GM23338 (cell line): ENCODE data around the gene DDX39A. TPM values are rescaled to one million over a fixed set of nuclear protein-coding genes. Genes with fewer than 3 reads are reported as not detected.

Source experiments
- ATAC-seq: fragments of 200-7000 bp; cut with Tn5 transposase; 3 replicates; pipeline ENCODE4 v1.9.1; 2020
- DNase-seq: peaks from one replicate; pipeline ENCODE4 v3.0.0-alpha.2; 2015; ENCODE audit warnings: low spot score
- H2AFZ ChIP-seq: fragments of 200-600 bp; sonication (generic); 2 replicates; pipeline ENCODE4 v1.8.0; 2016; ENCODE audit warnings: antibody characterized with exemption, mild to moderate bottlenecking, moderate library complexity
- H3F3A ChIP-seq: fragments of 200-600 bp; sonication (generic); replicated peaks from 2 replicates; pipeline ENCODE4 v1.8.0; 2017; ENCODE audit warnings: antibody characterized with exemption, mixed run types, low read depth
- H3K27ac ChIP-seq: fragments of 200-600 bp; sonication (generic); 2 replicates; pipeline ENCODE4 v1.6.1; 2016; ENCODE audit warnings: low read depth
- H3K27me3 ChIP-seq: fragments of 200-600 bp; sonication (generic); 2 replicates; pipeline ENCODE4 v1.8.0; 2016; ENCODE audit warnings: mild to moderate bottlenecking, mixed run types, moderate library complexity; ENCODE audit not compliant: insufficient read depth
- H3K36me3 ChIP-seq: fragments of 200-600 bp; sonication (generic); 2 replicates; pipeline ENCODE4 v1.8.0; 2016; ENCODE audit warnings: mild to moderate bottlenecking; ENCODE audit not compliant: insufficient read depth
- H3K4me1 ChIP-seq: fragments of 200-600 bp; sonication (generic); 2 replicates; pipeline ENCODE4 v1.8.0; 2016; ENCODE audit warnings: mild to moderate bottlenecking, moderate library complexity; ENCODE audit not compliant: insufficient read depth
- H3K4me2 ChIP-seq: fragments of 200-600 bp; sonication (generic); 2 replicates; pipeline ENCODE4 v1.7.1; 2017; ENCODE audit warnings: mixed run types
- H3K4me3 ChIP-seq: fragments of 200-600 bp; sonication (generic); 2 replicates; pipeline ENCODE4 v1.6.1; 2016; ENCODE audit warnings: mixed run types
- H3K79me2 ChIP-seq: fragments of 200-600 bp; sonication (generic); replicated peaks from 2 replicates; pipeline ENCODE4 v1.8.0; 2017; ENCODE audit warnings: mild to moderate bottlenecking; ENCODE audit not compliant: insufficient read depth
- H3K9me2 ChIP-seq: fragments of 200-600 bp; sonication (generic); 2 replicates; pipeline ENCODE4 v1.8.0; 2017; ENCODE audit not compliant: insufficient read depth
- H4K20me1 ChIP-seq: fragments of 200-600 bp; sonication (generic); replicated peaks from 2 replicates; pipeline ENCODE4 v1.8.0; 2017; ENCODE audit warnings: mild to moderate bottlenecking; ENCODE audit not compliant: insufficient read depth
- H3K27ac Mint-ChIP-seq: 2 replicates; pipeline ENCODE4 v1.8.0; 2020; ENCODE audit warnings: inconsistent platforms, mild to moderate bottlenecking, moderate library complexity, mixed read lengths
- H3K27me3 Mint-ChIP-seq: 3 replicates; pipeline ENCODE4 v1.8.0; 2022; ENCODE audit warnings: low read depth, mild to moderate bottlenecking, moderate library complexity, mixed read lengths, inconsistent platforms; ENCODE audit not compliant: insufficient read depth, poor library complexity
- H3K36me3 Mint-ChIP-seq: 3 replicates; pipeline ENCODE4 v1.8.0; 2021; ENCODE audit warnings: low read depth, mild to moderate bottlenecking, inconsistent platforms, moderate library complexity, mixed read lengths
- H3K4me1 Mint-ChIP-seq: 3 replicates; pipeline ENCODE4 v1.8.0; 2020; ENCODE audit warnings: mild to moderate bottlenecking, inconsistent platforms, mixed read lengths
- H3K4me3 Mint-ChIP-seq: 3 replicates; pipeline ENCODE4 v1.8.0; 2021; ENCODE audit warnings: moderate library complexity, mild to moderate bottlenecking, inconsistent platforms, mixed read lengths
- H3K9me3 Mint-ChIP-seq: 3 replicates; pipeline ENCODE4 v1.8.0; 2020; ENCODE audit warnings: moderate library complexity, mild to moderate bottlenecking, inconsistent platforms, mixed read lengths
- JUNB ChIP-seq: IDR thresholded peaks from one replicate; pipeline ENCODE4 v1.6.1; 2016; ENCODE audit warnings: antibody characterized with exemption; ENCODE audit not compliant: unreplicated experiment
- NANOG ChIP-seq: IDR thresholded peaks from 2 replicates; pipeline ENCODE4 v1.6.1; 2016; ENCODE audit warnings: antibody characterized with exemption, borderline replicate concordance
- STAT1 ChIP-seq: IDR thresholded peaks from one replicate; pipeline ENCODE4 v1.6.1; 2016; ENCODE audit warnings: antibody characterized with exemption; ENCODE audit not compliant: unreplicated experiment
- ZNF114 ChIP-seq: fragments of 250-450 bp; sonication (Bioruptor Pico); IDR thresholded peaks from 2 replicates; pipeline ENCODE4 v1.5.0; 2020; ENCODE audit warnings: mild to moderate bottlenecking, moderate library complexity
- ZNF331 ChIP-seq: fragments of 250-450 bp; sonication (Bioruptor Pico); IDR thresholded peaks from 2 replicates; pipeline ENCODE4 v1.5.0; 2020; ENCODE audit warnings: low read depth, mild to moderate bottlenecking, moderate library complexity
- polyA plus RNA-seq: library from polyadenylated mRNA; unstranded; fragments of >200 nt; fragmentation: Nextera tagmentation; extraction: Ambion mirVana; gene quantifications from 2 replicates; pipeline ENCODE4 v1.2.1, GENCODE V29; 2016
- total RNA-seq: library from RNA; depleted of rRNA; stranded (reverse); fragments of >200 nt; shearing (Covaris generic); gene quantifications from 2 replicates; pipeline ENCODE4 v1.2.3, GENCODE V29; 2014
- TF ChIP-seq, protein P1 (sequence below): IDR thresholded peaks from 2 replicates; pipeline ENCODE4 v1.6.1; 2016; ENCODE audit warnings: antibody characterized with exemption
- TF ChIP-seq, protein P2 (sequence below), 2 experiments: fragments of 200-600 bp in 1 of 2; sonication (generic) in 1 of 2; conservative IDR thresholded peaks; 2 replicates each; pipeline versions ENCODE4 v1.5.1 to v1.6.1; 2016 to 2017; ENCODE audit warnings: antibody characterized with exemption in 2 of 2, low read depth in 2 of 2, mild to moderate bottlenecking in 2 of 2, moderate library complexity in 1 of 2
- TF ChIP-seq, protein P3 (sequence below): IDR thresholded peaks from one replicate; pipeline ENCODE4 v1.6.1; 2018; ENCODE audit warnings: antibody characterized with exemption; ENCODE audit not compliant: unreplicated experiment
- TF ChIP-seq, protein P4 (sequence below): fragments of 250-450 bp; sonication (Bioruptor Pico); IDR thresholded peaks from 2 replicates; pipeline ENCODE4 v1.5.0; 2020; ENCODE audit warnings: mild to moderate bottlenecking, moderate library complexity

DDX39A gene
- total and polyA plus RNA-seq, 2 experiments from 2014 or later: 195 to 196 TPM

DNA sequence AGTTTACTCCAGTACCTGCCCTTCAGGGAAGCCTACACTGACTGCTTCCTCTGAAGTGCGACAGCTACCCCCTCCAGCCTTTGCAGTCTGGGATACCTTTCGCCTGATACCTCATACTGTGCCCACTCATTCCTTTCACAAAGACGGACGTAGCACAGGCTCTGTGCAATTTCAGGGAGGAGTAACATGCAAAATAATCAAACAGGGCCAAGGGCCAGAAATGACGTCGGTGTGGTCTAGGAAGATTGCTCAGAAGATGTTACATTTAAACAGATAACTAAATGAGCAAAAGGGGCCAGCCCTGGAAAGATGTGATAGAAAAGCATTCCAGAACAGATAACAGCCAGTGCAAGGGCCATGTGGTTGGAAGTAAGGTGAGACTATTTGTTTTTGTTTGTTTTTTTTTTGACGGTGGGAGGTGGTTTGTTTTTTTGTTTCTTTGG is 6.6 kb upstream of the DDX39A start:
- Histone ChIP-seq H4K20me1 (no peaks in the 10 kb centered on the region), H3K27me3 (no peaks in the 10 kb centered on the region), H3K4me1 (no peaks in the 10 kb centered on the region; the same call in 1 of the 2 replicates), H3F3A (peaks cover 9% of the 10 kb centered on the region; the same call in 1 of the 2 replicates), H3K4me2 (no peak overlapping the region), H3K4me3 (no peak overlapping the region), H3K27ac (no peak overlapping the region), H3K36me3 (no peaks in the 10 kb centered on the region), H3K79me2 (no peaks in the 10 kb centered on the region), H3K9me2 (0 out of 2 replicates have a peak, but pooled peaks cover 5% of the 10 kb centered on the region), H2AFZ (peak overlapping the region; percentile 90)
- H3K4me3 Mint-ChIP-seq: no peak overlapping the region
- H3K9me3 Mint-ChIP-seq: no peaks in the 10 kb centered on the region
- no peak overlapping the region for H3K27ac Mint-ChIP-seq
- peaks cover 3% of the 10 kb centered on the region for H3K27me3 Mint-ChIP-seq
- no peaks in the 10 kb centered on the region for H3K36me3 Mint-ChIP-seq
- H3K4me1 Mint-ChIP-seq: peaks cover 4% of the 10 kb centered on the region; the same call in 2 of the 3 replicates
- ATAC-seq (peak; percentile 77), DNase-seq (no peak)
- TF ChIP-seq ZNF331 (CRISPR knock-in tag) (no peak), NANOG (no peak), ZNF114 (CRISPR knock-in tag) (no peak)
- TF ChIP-seq, protein P1, sequence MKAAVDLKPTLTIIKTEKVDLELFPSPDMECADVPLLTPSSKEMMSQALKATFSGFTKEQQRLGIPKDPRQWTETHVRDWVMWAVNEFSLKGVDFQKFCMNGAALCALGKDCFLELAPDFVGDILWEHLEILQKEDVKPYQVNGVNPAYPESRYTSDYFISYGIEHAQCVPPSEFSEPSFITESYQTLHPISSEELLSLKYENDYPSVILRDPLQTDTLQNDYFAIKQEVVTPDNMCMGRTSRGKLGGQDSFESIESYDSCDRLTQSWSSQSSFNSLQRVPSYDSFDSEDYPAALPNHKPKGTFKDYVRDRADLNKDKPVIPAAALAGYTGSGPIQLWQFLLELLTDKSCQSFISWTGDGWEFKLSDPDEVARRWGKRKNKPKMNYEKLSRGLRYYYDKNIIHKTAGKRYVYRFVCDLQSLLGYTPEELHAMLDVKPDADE: no peak

DNA sequence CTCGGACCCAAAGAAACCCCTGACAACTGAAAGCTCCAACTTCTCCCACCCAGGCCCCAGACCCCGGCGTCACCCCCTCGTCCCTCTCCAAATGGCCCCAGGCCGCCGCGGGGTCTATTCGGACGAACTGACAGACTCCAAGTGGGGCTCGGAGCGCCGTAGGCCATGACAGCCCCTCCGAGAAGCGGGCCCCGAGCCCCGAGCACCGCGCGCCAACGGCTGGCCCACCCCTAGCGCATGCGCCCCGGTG is 360 bp downstream of the DDX39A start:
- peaks cover 12% of the 10 kb centered on the region; the same call in 1 of the 2 replicates for H3F3A ChIP-seq
- peaks cover 47% of the 10 kb centered on the region for H4K20me1 ChIP-seq
- no peaks in the 10 kb centered on the region for H3K36me3 ChIP-seq
- peaks cover 51% of the 10 kb centered on the region for H3K79me2 ChIP-seq
- peak overlapping the region; percentile 90 for H3K27ac ChIP-seq
- peaks cover 21% of the 10 kb centered on the region for H3K4me1 Mint-ChIP-seq
- H3K36me3 Mint-ChIP-seq: peaks cover 17% of the 10 kb centered on the region
- no peaks in the 10 kb centered on the region for H3K27me3 ChIP-seq
- ATAC-seq (peak; percentile 85), DNase-seq (peak; percentile 81)
- 0 out of 2 replicates have a peak, but pooled peaks cover 5% of the 10 kb centered on the region for H3K9me2 ChIP-seq
- no peaks in the 10 kb centered on the region; the same call in 2 of the 3 replicates for H3K9me3 Mint-ChIP-seq
- H3K4me1 ChIP-seq: peaks cover 12% of the 10 kb centered on the region
- H3K27ac Mint-ChIP-seq: peak overlapping the region; percentile 98
- H3K4me3 Mint-ChIP-seq: peak overlapping the region; percentile 91
- H3K27me3 Mint-ChIP-seq: peaks cover 12% of the 10 kb centered on the region
- H3K4me2 ChIP-seq: peak overlapping the region; percentile 95
- H3K4me3 ChIP-seq: peak overlapping the region; percentile 98
- no peak overlapping the region for H2AFZ ChIP-seq
- TF ChIP-seq NANOG (no peak), JUNB (no peak), ZNF114 (CRISPR knock-in tag) (no peak), STAT1 (no peak)
- TF ChIP-seq, protein P2, sequence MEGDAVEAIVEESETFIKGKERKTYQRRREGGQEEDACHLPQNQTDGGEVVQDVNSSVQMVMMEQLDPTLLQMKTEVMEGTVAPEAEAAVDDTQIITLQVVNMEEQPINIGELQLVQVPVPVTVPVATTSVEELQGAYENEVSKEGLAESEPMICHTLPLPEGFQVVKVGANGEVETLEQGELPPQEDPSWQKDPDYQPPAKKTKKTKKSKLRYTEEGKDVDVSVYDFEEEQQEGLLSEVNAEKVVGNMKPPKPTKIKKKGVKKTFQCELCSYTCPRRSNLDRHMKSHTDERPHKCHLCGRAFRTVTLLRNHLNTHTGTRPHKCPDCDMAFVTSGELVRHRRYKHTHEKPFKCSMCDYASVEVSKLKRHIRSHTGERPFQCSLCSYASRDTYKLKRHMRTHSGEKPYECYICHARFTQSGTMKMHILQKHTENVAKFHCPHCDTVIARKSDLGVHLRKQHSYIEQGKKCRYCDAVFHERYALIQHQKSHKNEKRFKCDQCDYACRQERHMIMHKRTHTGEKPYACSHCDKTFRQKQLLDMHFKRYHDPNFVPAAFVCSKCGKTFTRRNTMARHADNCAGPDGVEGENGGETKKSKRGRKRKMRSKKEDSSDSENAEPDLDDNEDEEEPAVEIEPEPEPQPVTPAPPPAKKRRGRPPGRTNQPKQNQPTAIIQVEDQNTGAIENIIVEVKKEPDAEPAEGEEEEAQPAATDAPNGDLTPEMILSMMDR (conservative IDR thresholded peaks at IDR 0.05; ENCODE audit: low read depth in 2 of 2): no peak
- TF ChIP-seq, protein P3, sequence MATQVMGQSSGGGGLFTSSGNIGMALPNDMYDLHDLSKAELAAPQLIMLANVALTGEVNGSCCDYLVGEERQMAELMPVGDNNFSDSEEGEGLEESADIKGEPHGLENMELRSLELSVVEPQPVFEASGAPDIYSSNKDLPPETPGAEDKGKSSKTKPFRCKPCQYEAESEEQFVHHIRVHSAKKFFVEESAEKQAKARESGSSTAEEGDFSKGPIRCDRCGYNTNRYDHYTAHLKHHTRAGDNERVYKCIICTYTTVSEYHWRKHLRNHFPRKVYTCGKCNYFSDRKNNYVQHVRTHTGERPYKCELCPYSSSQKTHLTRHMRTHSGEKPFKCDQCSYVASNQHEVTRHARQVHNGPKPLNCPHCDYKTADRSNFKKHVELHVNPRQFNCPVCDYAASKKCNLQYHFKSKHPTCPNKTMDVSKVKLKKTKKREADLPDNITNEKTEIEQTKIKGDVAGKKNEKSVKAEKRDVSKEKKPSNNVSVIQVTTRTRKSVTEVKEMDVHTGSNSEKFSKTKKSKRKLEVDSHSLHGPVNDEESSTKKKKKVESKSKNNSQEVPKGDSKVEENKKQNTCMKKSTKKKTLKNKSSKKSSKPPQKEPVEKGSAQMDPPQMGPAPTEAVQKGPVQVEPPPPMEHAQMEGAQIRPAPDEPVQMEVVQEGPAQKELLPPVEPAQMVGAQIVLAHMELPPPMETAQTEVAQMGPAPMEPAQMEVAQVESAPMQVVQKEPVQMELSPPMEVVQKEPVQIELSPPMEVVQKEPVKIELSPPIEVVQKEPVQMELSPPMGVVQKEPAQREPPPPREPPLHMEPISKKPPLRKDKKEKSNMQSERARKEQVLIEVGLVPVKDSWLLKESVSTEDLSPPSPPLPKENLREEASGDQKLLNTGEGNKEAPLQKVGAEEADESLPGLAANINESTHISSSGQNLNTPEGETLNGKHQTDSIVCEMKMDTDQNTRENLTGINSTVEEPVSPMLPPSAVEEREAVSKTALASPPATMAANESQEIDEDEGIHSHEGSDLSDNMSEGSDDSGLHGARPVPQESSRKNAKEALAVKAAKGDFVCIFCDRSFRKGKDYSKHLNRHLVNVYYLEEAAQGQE: no peak
- TF ChIP-seq, protein P4, sequence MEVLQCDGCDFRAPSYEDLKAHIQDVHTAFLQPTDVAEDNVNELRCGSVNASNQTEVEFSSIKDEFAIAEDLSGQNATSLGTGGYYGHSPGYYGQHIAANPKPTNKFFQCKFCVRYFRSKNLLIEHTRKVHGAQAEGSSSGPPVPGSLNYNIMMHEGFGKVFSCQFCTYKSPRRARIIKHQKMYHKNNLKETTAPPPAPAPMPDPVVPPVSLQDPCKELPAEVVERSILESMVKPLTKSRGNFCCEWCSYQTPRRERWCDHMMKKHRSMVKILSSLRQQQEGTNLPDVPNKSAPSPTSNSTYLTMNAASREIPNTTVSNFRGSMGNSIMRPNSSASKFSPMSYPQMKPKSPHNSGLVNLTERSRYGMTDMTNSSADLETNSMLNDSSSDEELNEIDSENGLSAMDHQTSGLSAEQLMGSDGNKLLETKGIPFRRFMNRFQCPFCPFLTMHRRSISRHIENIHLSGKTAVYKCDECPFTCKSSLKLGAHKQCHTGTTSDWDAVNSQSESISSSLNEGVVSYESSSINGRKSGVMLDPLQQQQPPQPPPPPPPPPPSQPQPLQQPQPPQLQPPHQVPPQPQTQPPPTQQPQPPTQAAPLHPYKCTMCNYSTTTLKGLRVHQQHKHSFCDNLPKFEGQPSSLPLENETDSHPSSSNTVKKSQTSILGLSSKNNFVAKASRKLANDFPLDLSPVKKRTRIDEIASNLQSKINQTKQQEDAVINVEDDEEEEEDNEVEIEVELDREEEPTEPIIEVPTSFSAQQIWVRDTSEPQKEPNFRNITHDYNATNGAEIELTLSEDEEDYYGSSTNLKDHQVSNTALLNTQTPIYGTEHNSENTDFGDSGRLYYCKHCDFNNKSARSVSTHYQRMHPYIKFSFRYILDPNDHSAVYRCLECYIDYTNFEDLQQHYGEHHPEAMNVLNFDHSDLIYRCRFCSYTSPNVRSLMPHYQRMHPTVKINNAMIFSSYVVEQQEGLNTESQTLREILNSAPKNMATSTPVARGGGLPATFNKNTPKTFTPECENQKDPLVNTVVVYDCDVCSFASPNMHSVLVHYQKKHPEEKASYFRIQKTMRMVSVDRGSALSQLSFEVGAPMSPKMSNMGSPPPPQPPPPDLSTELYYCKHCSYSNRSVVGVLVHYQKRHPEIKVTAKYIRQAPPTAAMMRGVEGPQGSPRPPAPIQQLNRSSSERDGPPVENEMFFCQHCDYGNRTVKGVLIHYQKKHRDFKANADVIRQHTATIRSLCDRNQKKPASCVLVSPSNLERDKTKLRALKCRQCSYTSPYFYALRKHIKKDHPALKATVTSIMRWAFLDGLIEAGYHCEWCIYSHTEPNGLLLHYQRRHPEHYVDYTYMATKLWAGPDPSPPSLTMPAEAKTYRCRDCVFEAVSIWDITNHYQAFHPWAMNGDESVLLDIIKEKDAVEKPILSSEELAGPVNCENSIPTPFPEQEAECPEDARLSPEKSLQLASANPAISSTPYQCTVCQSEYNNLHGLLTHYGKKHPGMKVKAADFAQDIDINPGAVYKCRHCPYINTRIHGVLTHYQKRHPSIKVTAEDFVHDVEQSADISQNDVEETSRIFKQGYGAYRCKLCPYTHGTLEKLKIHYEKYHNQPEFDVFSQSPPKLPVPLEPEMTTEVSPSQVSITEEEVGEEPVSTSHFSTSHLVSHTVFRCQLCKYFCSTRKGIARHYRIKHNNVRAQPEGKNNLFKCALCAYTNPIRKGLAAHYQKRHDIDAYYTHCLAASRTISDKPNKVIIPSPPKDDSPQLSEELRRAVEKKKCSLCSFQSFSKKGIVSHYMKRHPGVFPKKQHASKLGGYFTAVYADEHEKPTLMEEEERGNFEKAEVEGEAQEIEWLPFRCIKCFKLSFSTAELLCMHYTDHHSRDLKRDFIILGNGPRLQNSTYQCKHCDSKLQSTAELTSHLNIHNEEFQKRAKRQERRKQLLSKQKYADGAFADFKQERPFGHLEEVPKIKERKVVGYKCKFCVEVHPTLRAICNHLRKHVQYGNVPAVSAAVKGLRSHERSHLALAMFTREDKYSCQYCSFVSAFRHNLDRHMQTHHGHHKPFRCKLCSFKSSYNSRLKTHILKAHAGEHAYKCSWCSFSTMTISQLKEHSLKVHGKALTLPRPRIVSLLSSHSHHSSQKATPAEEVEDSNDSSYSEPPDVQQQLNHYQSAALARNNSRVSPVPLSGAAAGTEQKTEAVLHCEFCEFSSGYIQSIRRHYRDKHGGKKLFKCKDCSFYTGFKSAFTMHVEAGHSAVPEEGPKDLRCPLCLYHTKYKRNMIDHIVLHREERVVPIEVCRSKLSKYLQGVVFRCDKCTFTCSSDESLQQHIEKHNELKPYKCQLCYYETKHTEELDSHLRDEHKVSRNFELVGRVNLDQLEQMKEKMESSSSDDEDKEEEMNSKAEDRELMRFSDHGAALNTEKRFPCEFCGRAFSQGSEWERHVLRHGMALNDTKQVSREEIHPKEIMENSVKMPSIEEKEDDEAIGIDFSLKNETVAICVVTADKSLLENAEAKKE (CRISPR knock-in tag): no peak
